ENCODE measurements around the gene TEF.
"Not testable (repeated sequence)": the region's sequence is repeated elsewhere in the genome, so short reads cannot be mapped to it uniquely, and the experiment has no call there.

Gene TEF

DNA sequence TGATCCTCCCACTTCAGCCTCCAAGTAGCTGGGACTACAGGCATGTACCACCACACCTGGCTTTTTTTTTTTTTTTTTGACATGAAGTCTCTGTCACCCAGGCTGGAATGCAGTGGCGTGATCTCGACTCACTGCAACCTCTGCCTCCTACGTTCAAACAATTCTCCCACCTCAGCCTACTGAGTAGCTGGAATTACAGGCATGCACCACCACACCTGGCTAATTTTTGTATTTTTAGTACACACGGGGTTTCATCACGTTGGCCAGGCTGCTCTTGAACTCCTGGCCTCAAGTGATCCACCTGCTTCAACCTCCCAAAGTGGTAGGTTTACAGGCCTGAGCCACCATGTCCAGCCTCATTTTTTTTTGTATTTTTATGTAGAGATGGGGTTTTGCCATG lies 58.8 kb downstream of the TEF start:
- in situ Hi-C loops (cut with HindIII; ENCODE audit: low pct_ligation_motif_present, low pct_unique_long_range_greater_than_20kb, low sequenced_read_pairs); DNase-seq: not testable (repeated sequence)

DNA sequence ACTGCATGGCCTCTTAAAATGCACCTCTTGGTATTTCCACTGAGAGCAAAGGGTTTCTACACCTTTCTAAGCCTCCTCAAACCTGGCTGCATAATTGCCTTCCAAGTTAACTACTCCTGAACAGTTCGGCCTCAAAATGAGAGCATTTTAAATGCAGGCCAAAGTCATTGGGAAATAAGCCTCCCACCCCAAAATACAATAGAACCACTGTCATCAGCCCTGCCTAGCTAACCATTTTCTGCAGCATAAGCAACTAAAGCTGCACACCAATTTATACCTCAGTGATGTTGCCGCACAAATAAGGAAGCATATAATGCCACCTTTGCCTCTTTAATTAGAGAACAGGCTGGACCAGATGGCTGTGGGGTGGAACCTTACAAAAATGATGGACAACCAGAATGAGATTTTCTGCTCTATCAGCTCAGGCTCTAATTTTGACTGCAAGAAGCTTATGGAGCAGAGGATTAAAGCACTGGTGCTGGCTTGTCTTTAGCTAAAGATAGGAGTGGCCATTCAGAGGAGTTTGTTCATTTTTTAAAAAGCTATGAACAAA lies 60.6 kb downstream of the TEF start:
- in situ Hi-C loops (cut with HindIII; ENCODE audit: low pct_ligation_motif_present, low pct_unique_long_range_greater_than_20kb, low sequenced_read_pairs): no loop called here

DNA sequence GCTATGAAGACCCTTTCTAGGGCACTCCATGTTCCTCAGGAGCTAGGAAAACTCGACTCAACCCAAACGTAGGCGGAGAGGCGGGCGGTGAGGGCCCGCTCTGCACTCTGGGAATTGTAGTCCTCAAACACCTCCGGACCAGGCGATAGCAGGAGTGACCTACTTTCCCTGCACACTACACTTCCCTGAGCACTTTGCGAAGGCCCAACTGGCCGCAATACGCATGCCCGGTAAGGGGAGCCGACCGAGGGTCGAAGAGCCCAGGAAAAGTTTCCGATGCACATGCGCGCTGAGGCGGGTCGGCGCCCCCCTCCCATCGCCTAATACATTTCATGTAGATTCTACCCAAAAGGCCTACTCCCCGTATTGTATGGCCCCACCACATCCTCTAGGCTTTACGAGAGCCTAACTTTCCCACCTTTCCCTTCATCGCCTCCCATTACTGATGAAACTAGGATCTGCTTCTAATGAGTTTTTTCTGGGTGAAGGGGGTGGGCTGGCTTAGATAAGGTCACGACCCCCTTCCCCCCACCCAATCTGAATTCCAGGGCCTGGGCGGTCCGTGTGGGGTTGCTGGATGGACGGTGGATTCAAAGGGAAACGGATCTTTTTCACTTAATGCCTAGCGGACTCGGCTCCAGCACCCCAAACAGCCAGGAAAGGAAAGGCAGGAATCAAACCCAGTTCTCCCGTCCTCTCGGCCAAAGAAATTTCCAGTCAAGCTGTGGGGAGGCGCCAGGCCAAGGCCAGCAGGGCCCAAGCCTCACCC lies 62.8 kb downstream of the TEF start:
- DNase-seq: peak; percentile 94
- in situ Hi-C loops (cut with HindIII; ENCODE audit: low pct_ligation_motif_present, low pct_unique_long_range_greater_than_20kb, low sequenced_read_pairs): no loop called here

More for the DNA sequence above, 60.6 kb downstream of the TEF start:
- no peak for DNase-seq

DNA sequence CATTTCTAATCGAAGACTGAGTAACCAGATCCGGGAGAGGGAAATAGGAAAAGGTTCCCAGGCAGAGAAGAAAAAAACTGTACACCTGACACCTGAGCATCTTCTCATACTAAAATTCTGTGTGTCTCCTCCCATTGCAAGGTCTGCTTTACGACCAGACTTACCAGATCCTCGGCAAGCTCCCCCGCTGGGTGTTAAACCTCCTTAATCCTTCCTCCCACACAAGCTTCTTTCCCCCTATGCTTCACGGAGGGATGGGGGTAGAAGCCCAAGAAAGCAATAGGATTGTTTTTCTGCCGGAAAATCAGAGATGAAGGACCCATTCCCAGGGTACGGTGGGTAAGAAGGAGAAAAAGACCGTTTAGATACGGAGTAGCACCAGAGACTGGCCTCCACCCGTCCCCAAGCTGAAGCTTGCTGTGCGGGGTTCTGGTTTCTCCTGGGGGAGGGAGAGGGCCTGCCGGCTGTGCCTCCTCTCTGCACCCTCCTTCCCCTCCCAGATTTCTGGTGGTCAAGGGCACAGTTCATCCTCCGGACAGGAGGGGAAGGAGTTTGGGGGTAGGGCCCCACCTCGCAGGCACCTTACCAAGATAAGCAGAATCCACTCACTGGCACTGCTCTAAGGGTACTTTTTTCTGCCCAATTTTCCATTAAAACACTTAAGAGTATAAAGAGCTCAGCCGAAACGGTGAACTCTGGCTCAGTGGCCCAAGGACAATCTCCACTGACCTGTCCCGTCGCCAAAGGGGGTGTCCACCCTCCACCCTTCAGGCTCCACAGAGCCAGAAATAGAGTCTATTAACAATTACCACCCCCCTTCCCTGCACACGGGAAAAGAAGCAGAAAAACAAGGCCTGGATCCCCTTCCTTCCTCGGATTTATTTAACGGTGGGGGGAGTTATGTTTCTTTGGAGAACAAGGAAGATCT lies 63.7 kb downstream of the TEF start:
- peak; percentile 19 for DNase-seq
- in situ Hi-C loops (cut with HindIII; ENCODE audit: low pct_ligation_motif_present, low pct_unique_long_range_greater_than_20kb, low sequenced_read_pairs): no loop called here

DNA sequence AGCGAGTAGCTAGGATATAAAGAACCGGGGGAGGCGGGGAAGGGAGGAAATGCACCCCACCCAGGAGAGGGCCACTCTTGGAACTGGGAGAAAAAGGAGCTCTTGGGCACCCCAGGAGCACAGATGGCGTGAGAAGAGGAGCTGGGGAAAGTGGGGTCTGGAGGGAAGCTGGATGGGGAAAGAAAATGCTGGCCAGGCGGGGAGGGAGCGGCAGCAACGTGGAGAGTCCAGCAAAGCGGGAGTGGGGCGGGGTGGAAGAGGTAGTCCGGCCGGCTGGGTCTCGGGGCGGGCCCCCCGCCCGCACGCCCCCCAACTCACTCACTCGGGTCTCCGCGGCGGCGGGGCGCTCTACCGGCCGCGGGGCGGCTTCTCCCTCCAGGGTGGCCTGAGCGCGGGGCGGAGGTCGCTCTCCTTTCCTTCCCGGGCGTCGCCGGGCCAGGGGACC lies 64.3 kb downstream of the TEF start:
- peak; percentile 5 for DNase-seq
- in situ Hi-C loops (cut with HindIII; ENCODE audit: low pct_ligation_motif_present, low pct_unique_long_range_greater_than_20kb, low sequenced_read_pairs): no loop called here

DNA sequence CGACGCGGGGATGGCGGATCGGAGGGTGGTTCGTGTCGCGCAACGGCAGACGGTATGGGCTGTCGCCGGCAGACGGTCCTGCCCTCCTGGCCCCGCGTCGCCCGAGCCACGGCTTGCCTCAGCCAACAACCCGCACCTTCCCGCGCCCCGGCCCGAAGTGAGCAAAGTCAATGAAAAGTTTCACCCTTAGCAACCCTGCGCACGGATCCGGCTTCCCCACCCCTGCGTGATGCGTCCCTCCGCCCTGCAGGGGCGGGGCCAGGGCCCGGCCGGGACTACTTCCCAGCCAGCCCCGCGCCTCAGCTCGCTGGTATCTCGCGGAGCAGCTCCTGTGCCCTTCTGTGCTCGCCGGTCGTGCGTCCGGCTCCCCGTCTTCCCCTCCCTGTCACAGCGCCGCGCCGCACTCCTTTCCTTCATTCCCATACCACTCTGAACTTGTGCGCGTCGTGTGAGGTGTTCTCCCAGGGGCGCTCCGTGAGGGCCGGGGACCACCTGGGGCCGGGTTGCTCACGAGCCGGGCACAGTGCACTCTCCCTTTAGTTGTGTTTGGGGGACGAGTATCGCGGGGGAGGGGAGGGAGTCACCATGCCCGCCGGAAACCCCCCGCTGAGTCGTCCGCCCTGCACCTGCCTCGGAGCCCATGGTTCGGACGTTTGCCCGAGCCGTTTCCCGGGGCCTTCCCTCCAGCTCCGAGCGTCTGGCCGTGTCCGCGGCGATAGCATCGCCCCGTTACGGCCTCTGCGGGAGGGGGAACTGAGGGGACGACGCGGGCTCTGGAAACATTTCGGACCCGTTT lies 65.1 kb downstream of the TEF start, which contains the start of gene TOB2:
Gene TOB2, minus strand, starts transcription at position 163 of the 796 bp plus-strand sequence. CDS start 9,456 bp downstream, outside the sequence.
- in situ Hi-C loops (cut with HindIII; ENCODE audit: low pct_ligation_motif_present, low pct_unique_long_range_greater_than_20kb, low sequenced_read_pairs): no loop called here
- DNase-seq: peak; percentile 92

DNA sequence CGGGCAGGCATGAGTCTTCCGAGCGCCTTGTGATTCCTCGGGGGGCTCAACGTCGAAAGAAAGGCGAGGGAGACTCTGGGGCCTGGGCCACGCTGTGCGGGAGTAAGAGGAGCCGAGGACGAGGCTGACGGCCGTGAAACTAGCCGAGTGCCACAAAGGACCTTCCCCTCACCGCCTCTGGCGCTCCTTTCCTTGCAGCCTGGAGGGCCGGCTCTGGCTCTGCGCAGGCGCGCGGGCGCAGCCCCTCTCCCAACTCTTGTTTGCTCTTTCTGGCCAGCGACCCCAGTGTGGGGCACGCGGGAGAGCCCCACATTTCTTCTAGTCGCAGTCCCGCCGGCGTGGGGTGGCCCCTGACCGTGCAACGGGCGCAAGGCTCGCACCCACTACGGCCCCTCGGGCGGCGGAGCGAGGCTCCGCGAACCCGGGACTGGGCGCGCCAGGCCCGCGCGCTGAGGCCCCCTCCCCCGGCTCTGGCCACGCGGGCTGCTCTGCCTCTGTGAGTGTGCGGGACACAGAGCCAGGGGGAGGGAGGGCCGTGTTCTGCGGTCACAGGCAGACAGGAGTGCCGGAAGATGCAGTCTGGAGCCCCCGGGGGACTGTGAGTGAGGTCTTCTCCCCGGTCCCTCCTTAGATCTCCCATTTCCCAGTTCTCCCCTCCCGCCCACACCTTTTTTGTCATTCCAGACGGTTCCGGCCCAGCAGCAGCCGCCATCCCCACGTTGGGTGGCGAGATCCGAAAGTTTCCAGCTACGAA lies 65.9 kb downstream of the TEF start:
- in situ Hi-C loops (cut with HindIII; ENCODE audit: low pct_ligation_motif_present, low pct_unique_long_range_greater_than_20kb, low sequenced_read_pairs): no loop called here
- peak; percentile 59 for DNase-seq

DNA sequence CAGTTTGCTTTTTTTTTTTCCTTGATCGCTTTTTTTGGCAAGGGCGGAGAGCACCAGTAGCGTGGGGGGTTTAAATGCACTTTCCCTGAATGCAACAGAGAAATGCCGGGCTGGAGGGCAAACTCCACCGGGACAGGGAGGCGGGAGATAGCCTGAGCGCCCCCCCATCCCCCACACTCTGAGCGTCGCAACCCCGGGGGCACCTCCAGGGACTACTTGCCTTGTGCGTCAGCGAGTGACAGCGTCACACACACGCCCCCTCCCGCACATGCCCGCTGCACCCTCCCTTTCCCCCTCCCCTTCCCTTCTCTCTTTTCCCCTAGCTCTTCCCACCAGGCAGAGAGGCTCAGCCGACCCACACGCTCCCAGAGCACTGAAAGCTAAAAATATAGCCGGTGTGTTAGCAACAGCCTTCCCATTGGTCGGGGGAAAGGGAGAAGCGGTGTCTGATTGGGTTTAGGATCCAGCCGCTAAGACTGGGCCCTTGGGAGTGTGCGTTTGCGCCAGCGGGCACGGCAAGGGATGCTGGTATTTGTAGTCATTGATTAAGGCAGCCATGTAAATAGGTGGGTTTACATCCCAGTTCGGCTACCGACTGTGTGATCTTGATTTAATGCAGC lies 66.6 kb downstream of the TEF start:
- in situ Hi-C loops (cut with HindIII; ENCODE audit: low pct_ligation_motif_present, low pct_unique_long_range_greater_than_20kb, low sequenced_read_pairs): no loop called here
- peak; percentile 98 for DNase-seq
